ENCODE measurements around the gene POLD4.

The POLD4 gene

DNA sequence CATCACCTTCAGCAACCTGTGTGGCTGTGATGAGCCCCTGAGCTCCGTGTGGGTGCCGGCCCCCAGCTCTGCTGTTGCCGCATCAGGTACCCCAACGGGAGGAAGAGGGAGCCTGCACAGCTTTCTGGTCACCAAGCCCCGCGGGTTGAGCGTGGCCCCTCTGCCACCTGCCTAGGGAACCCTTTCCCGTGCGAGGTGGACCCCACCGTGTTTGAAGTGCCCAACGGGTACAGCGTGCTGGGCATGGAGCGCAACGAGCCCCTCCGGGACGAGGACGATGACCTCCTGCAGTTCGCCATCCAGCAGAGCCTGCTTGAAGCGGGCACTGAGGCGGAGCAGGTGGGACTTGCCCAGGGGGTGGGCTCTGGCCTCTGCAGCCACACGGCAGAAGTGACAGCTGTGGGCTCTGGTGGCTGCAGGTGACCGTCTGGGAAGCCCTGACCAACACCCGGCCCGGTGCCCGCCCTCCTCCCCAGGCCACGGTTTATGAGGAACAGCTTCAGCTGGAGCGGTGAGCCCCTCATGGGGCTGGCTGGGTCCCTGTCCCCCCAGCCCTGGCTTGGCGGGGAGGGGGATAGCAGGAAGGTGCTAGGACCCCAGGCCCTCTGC is 51.9 kb downstream of the POLD4 start:
- DNase-seq (ENCODE audit: low spot score): peak; percentile 50

Measured in left forelimb (tissue), 1 donor.